Right hindlimb (tissue), 1 donor: ENCODE data around the gene SLN.
A peak's percentile ranks its signal among the peaks of the same experiment; 100 is the strongest.

Experiments used
- DNase-seq: peaks from one replicate; pipeline ENCODE4 v3.0.0-alpha.2; 2018

Gene SLN

DNA sequence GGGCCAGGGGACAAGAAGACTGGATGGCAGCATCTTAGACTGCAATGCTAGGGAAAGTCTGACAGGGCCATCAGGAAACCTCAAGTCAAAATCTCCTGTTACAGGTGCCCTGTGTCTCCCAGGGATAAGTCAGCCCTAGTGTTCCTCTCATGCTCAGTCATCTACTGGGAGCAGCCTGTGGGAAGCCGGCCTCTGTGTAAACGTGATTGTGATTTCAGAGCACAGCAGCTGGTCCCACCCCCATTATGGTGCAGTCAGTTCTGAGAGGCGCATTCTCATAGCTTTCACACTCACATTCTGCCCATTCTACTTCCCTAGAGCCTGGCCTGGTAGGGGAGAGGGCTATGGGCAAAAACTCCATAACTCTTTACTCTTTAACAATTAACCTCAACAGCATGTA, 7.2 kb upstream of the SLN start:
- no peak for DNase-seq

DNA sequence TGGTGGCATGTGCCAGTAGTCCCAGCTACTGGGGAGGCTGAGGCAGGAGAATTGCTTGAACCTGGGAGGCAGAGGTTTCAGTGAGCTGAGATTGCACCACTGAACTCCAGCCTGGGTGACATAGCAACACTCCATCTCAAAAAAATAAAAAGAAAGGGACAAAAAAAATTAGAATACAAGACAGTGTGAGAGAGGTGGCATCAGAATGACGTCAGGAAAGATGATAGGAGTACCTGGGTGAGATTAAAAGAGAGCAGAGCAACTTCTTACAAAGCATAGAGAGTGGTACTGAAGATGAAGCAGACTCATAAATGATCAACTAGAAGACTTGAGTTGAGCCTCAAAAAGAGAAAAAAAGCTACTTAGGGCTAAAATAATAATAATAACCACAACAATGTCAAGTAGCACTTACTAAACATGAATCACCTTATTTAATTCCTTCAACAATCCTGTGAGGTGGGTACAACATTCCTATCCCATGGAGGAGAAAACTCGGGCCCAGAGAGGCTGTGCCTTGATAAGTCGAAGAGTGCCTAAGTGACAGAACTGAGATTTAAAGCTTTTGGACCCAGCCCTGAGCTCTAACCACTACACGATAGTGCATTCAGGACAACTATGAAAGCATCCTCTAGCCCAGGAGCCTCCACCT, 5.2 kb upstream of the SLN start:
- DNase-seq = no peak

DNA sequence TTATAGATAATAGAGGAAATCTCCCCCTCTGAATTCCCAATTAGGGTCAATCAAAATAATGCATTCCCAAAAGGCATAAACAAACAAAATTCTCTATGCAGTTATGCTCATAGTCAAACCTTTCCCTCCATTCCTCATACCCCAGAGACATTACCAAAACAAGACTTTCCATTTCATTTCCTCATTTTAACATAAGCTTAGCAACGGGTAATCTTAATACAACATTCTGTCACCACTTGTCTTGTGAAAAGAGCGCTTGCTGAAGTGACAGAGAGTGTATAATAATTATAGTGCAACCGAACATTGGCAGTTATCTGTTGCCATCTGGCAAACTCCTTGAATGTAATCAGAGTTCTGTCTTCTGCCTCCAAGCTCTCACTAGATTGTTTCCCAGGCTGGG, 1.2 kb upstream of the SLN start:
- DNase-seq = no peak

DNA sequence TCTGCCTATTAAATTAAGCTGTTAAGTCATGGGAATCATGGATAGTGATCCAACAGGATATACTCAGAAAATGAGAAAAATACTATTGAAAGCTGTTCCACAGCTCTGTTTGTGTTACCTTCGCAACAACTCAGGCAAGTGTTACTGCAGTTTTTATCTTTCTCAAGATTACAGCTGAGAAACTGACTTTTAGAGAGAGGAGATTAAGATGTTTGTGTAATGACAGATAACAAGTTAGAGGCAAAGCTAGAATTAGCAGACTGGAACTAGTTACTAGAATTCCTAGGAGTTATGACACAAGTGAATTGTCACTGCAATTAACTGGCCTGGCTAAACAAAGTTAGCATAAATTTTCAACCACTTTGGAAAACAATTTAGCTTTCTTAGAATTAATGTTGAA, 1.6 kb downstream of the SLN start:
- no peak for DNase-seq

DNA sequence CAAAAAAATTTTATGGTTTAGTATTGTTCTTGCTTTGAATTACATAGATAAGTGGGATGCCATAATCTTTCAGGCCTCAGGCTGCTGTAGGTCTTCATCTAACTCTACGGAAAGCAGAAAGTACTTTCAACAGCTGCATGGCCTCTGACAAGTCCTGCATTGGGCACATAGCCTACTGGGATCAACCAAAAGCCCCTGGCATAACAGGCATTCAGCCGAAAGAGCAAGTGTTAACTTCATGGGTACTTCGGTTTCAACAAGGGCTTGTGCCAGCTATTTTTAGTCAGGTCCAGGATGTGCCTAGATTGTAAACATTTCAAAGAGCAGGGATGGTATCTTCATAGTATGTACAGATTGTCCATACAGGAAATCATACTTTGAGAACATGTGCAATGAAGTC, 3.1 kb downstream of the SLN start:
- no peak for DNase-seq

DNA sequence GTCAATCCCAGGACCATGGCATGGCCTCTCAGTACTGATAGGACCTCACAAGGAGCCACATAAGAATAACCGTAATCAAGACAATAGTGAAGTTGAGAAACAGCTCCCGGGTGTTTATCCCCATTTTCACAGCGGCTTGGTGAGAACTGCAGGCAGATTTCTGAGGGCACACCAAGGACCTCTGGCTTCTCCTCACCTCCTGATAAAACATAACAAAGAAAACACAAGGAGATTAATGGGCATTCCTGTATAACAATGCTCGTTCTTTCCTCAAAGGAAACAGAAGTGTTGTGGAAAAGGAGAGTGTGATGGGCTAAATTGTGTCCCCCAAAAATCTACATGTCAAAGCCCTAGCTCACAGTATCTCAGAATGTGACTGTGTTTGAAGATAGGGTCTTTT, 4.0 kb downstream of the SLN start:
- no peak for DNase-seq

DNA sequence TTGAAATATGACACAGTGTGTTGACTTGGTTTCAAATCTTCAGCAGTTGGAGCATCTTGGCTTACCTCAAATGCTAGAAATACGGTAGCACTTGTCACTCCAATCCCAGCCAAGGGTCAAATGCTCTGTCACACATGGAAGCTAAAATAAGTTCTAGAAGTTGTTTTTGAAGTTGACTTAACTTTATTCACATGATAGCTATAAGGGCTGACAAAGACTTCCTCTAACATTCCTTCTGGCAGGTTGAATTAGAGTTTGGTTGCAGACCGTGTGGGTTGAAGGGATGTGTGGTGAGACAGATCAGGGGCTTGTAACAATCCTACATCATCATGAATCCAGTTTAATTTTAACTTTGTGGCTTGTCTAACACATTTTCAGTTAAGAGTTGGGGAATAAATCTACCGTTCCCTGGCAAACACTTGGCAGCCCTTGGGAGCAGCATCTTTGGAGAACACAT, 4.6 kb downstream of the SLN start:
- DNase-seq = no peak

DNA sequence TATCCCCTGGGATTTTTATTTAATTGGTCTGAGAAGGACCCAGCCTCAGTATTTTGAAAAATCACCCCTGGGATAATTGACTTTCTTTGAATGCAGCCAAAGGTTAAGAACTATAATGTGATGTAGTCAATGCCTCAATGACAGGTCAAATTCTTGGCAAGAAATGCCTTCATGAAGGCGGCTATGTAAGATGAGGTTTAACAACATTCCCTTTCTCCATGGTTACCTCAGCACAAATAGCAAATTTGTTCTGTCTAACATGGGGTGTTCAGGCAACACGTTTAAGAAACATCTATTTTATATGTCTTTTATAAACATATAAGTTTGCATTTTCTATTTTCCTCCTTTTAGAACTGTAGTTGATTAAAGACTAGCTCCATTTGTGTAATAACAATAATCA, 5.3 kb downstream of the SLN start:
- no peak for DNase-seq

DNA sequence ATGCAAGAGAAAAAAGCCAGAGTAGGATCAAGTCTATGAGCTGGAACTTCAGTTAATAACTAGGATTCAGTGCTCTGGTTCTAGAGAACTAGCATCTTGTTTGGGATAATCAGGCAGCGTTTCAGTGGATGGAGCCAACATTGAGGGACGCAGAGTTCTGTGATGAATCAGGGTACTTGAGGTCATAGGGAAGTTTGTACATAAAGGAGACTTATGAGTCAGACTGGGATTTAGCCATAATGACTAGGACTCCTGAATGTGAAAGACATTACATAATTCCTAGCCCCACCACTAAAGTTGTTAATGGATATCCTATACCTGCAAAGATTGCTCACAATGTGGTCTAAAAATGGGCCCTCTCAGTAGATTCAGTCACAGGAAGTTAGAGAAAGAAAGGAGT, 6.8 kb downstream of the SLN start:
- DNase-seq = no peak

DNA sequence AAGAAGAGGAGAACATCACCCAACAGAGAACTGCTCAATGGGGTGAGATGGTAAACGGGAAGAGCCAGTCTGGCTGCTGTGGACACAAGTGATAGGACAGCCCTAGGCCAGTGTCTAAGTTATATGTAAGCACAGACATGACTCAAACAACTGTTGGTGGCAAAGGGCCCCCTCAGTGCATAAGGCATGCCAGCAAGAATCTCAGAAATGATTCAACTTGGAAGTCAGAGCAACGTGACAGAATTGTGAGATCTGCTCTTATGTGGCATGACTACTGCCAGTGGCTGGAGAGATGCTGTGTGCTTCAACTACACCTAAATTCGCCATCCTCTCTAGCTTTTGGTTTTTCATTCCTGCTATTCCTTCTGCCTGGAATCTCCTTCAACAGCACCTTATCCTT, 7.4 kb downstream of the SLN start:
- no peak for DNase-seq

DNA sequence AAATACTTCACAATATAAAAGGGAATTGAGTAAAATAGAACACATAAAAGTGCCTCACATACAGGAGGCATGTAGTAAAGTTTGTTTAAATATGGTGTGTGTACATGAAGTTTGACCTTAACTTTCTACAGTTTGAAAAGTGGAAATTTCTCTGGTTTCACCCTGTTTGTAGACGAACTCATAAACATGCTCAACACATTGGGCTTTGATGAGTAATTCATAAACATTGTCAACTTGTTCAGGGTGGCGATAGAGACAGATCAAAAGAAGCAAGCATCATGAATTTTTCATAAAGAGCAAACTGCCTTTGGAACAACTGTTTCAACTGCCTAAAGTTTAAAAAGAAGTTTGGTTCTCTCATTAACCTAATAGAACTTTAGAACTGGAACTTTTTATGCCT, 9.1 kb downstream of the SLN start:
- DNase-seq = no peak

DNA sequence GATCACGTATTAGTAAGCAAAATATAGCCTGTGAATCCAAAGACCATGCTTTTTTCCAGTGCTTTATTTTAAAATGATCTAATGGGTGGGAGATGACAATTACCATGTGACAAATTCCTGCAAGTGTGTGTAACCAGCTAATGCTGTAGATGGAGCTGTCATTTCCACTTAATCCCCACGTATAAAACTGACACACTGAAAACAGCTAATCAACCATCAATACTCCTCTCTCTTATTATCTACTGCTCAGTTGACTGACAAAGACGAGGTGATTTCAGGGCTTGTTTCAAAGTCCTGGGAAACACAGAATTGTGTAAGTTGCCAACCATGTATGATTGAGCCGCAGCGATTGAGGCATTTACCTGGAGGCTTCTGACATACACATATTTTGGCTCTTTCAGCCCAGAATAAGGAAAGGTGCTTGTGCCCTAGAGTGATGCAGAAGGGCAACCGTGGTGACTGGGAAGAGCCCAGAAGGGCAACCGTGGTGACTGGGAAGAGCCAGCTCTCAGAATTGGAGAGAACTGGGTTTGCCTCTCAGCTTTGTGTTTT, 9.7 kb downstream of the SLN start:
- no peak for DNase-seq

DNA sequence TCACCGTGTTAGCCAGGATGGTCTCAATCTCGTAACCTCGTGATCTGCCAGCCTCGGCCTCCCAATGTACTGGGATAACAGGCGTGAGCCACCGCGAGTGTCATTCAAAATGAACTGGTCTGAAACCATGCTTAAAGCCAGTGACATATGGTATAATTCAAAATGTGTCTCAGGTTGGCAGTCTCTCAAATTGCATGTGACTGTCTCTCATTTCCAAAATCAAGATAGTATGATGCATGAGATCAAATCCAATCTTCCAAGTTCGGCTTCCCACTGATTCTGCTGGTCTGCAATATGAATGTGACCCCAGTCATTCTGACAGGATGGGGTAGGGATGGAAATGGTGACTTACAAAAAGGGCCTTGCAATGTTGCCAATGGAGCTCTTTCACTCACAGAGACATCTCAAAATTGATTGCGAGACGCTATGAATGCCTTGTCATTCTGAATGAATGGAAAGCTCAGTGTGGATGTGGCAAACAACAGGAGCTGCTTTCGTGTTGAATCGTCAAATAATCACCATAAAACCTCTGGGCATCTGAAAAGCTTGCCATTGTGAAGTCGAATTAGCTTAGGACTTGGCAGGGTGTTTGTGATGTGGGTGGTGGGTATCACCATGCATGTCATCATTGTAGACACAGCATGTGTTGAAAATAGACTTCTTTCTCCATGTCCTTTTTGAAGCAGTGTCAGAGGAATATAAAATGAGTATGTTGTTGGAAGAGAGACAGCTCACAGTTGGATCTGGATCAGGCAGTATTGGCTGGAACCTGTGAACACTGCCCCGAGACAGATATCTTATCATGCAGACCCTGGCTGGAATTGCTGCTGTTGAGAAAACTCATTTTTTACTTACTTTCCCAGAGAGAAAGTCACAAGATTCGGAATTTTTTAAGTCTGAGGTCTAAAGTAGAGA, 12.2 kb downstream of the SLN start:
- DNase-seq = no peak

DNA sequence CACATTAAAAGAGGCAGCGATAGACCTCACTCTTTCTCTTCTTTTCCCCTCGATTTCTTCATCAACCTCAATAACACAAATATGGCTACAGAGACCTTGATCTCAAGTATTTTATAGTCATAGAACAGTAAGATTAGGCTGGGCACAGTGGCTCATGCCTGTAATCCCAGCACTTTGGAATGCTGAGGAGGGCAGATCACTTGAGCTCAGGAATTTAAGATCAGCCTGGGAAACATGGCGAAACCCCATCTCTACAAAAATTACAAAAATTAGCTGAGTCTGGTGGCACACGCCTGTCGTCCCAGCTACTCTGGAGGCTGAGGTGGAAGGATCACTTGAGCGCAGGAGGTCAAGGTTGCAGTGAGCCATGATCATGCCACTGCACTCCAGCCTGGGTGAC, 14.6 kb downstream of the SLN start:
- no peak for DNase-seq

DNA sequence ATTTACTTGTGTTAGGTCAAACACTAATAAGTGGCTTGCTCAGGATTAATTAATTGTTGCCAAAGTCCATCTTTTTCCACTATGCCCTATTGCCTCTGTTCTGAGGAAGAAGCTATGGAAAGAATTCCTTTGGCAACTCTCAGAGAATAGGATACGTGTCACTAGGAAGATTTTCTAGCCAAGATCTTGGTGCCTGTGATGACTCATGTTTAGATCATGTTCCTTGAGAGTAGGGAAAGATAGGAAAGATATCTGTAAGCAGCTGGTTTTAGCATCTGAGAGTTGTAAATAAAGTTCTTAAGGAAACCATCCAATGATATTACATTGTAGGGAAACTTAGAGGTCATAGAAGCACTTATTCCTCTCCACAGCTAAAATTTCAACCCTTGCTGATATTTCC, 15.7 kb downstream of the SLN start:
- no peak for DNase-seq

DNA sequence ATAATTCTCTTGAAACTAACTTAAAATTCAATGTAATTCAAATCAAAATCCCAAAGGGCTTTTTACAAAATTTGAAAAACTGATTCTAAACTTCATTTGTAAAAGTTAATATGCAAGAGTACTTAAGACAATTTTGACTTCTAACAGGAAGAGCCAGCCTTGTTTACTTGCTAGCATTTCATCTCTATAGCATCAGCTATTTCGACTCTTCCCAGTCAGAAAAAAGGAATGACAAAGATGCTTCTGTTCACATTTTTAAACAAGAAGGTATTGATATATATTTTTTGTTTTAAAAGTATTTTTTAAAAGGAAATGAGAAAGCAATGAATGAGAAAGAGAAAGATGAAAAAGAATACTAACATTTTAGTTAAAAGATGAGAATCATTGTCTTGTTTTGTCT, 16.4 kb downstream of the SLN start:
- DNase-seq = no peak

DNA sequence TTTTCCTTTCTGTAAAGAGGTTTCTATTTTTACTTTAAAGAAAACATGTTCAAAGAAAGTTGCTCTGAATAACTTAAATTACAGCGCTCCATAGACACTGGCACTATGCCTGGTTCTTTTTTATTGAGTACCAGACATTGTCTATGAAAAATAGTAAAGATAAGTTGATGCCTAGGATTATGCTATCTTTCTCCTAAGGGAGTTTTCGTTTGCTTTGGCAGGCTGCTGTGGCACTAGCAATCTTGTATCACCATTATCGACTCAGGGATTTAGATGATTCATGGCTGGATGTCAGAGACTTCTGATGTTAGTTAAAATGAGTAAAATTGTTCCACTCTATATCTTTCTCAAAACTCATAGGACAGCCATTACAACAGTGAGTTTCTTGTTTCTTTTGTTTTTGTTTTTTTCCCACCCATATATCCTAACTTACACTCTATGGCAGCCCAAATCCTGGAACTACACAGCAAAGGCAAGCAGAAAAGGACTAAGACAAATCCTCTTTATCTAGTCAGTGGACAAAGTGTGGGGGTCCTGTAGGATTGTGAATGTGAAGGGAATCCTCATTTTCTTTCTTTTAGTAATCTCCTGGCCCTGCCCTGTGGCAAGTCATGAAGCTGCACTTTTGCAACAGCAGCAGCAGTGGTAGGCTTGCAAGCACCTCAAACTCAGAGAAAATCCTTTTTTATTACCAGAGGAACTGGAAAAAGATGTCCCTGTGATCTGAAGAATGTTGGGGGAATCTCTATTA, 20.7 kb downstream of the SLN start:
- DNase-seq = no peak

DNA sequence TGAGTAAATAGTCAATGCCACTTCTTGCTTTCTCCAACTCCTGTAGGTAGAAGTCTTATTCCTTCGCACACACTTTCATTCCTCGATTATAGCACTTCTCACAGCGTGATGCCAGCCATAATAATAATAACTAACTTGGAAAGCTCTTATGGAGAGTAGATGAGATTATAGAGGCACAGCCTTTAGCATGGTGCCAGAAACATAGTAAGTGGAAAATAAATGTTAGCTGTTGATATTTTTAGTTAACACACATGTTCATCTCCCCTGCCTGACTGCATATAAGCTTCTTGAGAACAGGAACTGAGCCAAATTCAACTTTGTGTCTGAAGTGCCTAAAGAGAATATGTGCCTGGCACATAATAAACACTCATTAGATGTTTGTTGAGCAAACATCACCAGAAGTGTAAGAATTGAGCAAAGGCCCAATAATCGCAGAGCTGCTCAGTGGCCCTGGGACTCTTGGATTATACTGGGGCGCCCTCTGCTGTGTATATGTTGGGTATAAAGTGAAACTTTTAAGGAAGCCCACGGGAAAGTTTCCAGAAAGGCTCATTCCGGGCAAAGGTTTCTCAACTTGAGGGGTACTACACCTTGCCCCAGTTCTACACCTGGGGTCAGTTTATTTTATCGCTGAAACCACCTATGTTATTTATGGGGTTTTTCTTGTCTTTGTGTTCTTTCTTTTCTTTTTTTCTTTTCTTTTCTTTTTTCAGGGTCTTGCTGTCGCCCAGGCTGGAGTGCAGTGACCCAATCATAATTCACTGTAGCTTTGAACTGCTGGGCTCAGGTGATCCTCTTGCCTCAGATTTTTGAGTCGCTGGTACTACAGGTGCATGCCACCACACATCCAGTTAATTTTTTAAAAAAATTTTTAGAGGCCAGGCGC, 22.3 kb downstream of the SLN start:
- peak; percentile 72 for DNase-seq

DNA sequence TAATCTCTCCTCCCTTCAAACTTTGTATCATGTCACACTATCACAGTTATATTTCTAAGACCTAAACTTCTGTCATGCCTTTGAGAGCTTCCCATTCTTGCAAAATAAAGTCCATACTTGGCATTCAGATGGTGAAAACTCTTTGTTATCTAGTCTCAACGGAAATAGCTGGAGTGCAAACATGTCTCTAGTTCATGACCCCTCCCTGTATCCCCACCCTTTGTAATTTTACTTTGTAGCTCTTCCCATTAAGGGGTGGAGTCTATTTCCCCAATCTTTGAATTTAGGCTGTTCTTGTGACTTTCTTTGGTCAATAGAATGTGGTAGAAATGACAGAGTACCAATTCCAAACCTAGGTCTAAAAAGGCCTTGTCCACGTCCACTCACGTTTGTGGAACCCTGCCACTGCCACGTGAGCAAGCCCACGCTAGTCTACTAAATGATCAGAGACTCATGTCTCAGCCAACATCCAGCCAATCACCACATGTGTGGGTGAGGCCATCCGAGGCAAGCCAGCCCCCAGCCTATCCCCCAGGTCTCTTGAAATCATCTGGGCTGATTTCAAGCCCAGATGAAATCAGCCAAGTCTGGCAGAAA, 23.4 kb downstream of the SLN start:
- DNase-seq = no peak

DNA sequence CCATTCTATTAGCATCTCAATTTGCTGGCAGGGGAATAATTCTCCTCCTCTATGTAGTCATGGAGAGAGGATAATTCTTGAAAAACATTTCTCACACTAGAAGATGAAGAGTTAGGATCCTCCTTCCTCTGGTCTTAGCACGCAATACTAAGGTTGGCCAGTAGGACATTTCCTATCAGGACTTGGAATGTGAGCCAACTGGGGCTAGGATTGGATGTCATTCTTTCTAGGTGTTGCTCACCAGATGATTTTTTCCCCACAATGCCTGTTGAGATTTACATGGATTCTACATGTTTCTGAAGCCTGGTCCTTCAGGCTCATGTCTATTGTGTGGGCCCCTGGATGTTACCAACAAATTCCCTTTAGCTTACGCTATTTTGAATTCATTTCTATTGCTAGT, 28.0 kb downstream of the SLN start:
- DNase-seq = no peak

DNA sequence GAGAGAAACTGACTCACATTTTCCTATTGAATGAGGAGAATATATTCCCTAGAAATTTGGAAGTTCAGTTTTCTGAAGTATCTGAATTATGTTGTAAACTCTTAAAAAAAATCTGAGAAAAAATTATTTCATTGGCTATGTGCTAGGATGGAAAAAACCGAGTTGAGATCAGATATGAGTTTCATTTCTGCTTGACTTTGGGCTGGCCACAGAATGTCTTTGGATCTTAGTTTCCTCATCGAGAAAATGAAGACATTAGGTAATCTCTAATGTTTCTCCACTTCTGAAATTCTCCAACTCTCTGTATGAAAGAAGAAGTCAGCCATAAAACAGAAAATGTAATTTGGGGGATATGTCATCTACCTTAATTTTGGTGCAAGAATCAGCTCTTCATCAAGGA, 28.8 kb downstream of the SLN start:
- no peak for DNase-seq

DNA sequence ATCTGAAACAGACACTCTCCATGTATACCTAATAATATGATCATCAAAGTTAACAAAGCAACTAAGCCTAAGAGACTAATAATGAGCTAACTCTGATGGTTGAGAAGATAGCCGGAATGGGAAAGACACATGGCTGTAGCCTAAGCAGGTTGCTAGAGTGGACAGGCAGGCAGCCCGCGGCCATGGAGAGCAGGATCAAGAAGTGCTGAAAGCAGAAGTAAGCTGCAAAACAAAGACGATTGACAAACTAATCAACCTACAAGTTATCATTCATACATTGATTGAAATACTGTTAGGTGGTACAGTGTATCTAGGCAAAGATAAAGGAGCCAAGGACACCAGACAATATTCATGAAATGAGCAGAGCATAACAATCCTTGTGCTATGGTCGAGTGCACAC, 29.3 kb downstream of the SLN start:
- DNase-seq = no peak
